HCT116 (cell line): ENCODE measurements around the gene MAP2K1.

Source experiments
- ATF3 ChIP-seq: IDR thresholded peaks from 2 replicates; pipeline ENCODE4 v1.6.1; 2012
- CBX3 ChIP-seq: IDR thresholded peaks from 2 replicates; pipeline ENCODE4 v1.6.1; 2012; ENCODE audit warnings: low read depth
- CEBPB ChIP-seq: IDR thresholded peaks from 2 replicates; pipeline ENCODE4 v1.6.1; 2012; ENCODE audit warnings: low read depth
- EGR1 ChIP-seq: IDR thresholded peaks from 2 replicates; pipeline ENCODE4 v1.6.1; 2012; ENCODE audit warnings: low read depth
- FOSL1 ChIP-seq: IDR thresholded peaks from 2 replicates; pipeline ENCODE4 v1.6.1; 2012; ENCODE audit warnings: low read depth
- POLR2A ChIP-seq: IDR thresholded peaks from 2 replicates; pipeline ENCODE4 v1.7.0; 2011; ENCODE audit warnings: borderline replicate concordance; ENCODE audit not compliant: insufficient read depth, insufficient read length; ENCODE audit errors: extremely low read depth
- POLR2AphosphoS5 ChIP-seq: IDR thresholded peaks from 2 replicates; pipeline ENCODE4 v1.6.1; 2011; ENCODE audit warnings: mild to moderate bottlenecking, low read depth, low read length, moderate library complexity
- REST ChIP-seq: IDR thresholded peaks from 2 replicates; pipeline ENCODE4 v1.6.1; 2012; ENCODE audit warnings: low read depth
- TCF7L2 ChIP-seq: IDR thresholded peaks from 2 replicates; pipeline ENCODE4 v1.7.0; 2011; ENCODE audit warnings: borderline replicate concordance, inconsistent platforms; ENCODE audit not compliant: insufficient read depth, insufficient read length; ENCODE audit errors: extremely low read depth
- ZBTB33 ChIP-seq: IDR thresholded peaks from 2 replicates; pipeline ENCODE4 v1.6.1; 2011; ENCODE audit warnings: mild to moderate bottlenecking, low read length, moderate library complexity; ENCODE audit not compliant: insufficient replicate concordance; ENCODE audit errors: extremely low read depth
- TF ChIP-seq, protein P1 (sequence below), 3 experiments: fragments of 200-600 bp in 1 of 3; sonication (generic) in 1 of 3; IDR thresholded peaks in 2 of 3; conservative IDR thresholded peaks in 1 of 3; 2 replicates each; pipeline ENCODE4 v1.5.1; 2012 to 2017; ENCODE audit warnings: low read depth in 2 of 3, low read length in 2 of 3, antibody characterized with exemption in 1 of 3, borderline replicate concordance in 1 of 3, control low read depth in 1 of 3, mild to moderate bottlenecking in 1 of 3, mixed read lengths in 1 of 3, mixed run types in 1 of 3, moderate library complexity in 1 of 3; ENCODE audit not compliant: insufficient read depth in 1 of 3
- TF ChIP-seq, protein P2 (sequence below): IDR thresholded peaks from 2 replicates; pipeline ENCODE4 v1.6.1; 2012

DNA sequence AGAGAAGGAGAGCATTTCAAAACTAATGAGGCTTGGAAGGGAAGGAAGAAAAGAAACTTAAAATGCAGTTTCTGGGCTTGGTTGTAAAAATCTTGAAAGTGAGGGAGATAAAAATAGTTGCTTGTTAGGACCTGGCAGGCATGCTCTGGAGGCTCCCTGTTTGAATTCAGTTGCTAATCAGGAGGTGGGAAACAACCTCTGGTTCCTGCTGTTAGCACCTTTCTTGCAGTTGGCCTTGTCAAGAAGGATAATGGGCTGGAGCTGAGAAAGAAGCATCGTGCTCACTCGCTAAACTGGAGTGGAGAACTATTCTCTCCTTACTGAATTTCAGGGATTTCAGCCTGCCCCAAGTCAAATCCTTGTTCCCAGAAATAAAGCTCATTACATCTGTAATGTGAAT is 87.4 kb downstream of the MAP2K1 start:
- TF ChIP-seq, protein P1, sequence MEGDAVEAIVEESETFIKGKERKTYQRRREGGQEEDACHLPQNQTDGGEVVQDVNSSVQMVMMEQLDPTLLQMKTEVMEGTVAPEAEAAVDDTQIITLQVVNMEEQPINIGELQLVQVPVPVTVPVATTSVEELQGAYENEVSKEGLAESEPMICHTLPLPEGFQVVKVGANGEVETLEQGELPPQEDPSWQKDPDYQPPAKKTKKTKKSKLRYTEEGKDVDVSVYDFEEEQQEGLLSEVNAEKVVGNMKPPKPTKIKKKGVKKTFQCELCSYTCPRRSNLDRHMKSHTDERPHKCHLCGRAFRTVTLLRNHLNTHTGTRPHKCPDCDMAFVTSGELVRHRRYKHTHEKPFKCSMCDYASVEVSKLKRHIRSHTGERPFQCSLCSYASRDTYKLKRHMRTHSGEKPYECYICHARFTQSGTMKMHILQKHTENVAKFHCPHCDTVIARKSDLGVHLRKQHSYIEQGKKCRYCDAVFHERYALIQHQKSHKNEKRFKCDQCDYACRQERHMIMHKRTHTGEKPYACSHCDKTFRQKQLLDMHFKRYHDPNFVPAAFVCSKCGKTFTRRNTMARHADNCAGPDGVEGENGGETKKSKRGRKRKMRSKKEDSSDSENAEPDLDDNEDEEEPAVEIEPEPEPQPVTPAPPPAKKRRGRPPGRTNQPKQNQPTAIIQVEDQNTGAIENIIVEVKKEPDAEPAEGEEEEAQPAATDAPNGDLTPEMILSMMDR (IDR thresholded peaks at IDR 0.05 in 2 of 3, conservative IDR thresholded peaks at IDR 0.05 in 1 of 3; ENCODE audit: borderline replicate concordance in 1 of 3, insufficient read depth in 1 of 3, low read depth in 2 of 3, low read length in 2 of 3), result no peak
- TF ChIP-seq TCF7L2 (no peak), REST (no peak), POLR2AphosphoS5 (no peak), CEBPB (no peak), ZBTB33 (no peak), POLR2A (no peak), CBX3 (no peak), EGR1 (no peak), FOSL1 (no peak), ATF3 (no peak)
- TF ChIP-seq, protein P2, sequence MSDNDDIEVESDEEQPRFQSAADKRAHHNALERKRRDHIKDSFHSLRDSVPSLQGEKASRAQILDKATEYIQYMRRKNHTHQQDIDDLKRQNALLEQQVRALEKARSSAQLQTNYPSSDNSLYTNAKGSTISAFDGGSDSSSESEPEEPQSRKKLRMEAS, result no peak
